GM06990 (cell line): ENCODE measurements around the gene TMEM92.
"Not testable (repeated sequence)": the region's sequence is repeated elsewhere in the genome, so short reads cannot be mapped to it uniquely, and the experiment has no call there.

Experiments
- DNase-seq: peaks from one replicate; pipeline ENCODE4 v3.0.0-alpha.2; 2011; ENCODE audit not compliant: insufficient read length; ENCODE audit errors: extremely low read depth
- H3K27me3 ChIP-seq: replicated peaks from 2 replicates; pipeline ENCODE4 v1.6.0; 2011; ENCODE audit warnings: low read length; ENCODE audit not compliant: control insufficient read depth, insufficient read depth
- H3K36me3 ChIP-seq: 2 replicates; pipeline ENCODE4 v1.5.1; 2011; ENCODE audit warnings: low read length; ENCODE audit not compliant: control insufficient read depth, insufficient read depth
- H3K4me3 ChIP-seq: replicated peaks from 2 replicates; pipeline ENCODE4 v1.5.1; 2011; ENCODE audit warnings: low read depth, mild to moderate bottlenecking, control low read depth, low read length
- TF ChIP-seq, protein P1 (sequence below): IDR thresholded peaks from 2 replicates; pipeline ENCODE4 v1.5.1; 2011; ENCODE audit warnings: low read length, control low read depth, mild to moderate bottlenecking, inconsistent platforms; ENCODE audit not compliant: insufficient read depth, poor library complexity, severe bottlenecking

Gene TMEM92

DNA sequence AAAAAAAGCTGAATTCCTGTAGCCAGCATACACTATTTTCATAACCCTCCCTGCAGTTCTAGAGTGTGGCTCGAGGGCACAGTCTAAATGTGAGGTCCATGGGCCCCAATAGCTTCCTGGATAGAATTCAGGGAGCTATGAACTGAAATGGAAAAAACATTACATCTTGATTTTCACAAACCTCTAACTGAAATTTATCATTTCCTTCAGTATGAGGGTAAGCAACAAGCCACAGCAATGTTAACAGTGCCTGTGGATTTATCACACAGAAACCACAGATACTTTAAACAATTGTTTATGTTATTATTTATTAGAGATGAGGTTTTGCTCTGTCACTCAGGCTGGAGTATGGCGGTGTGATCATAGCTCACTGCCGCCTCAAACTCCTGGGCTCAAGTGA is 18.2 kb downstream of the TMEM92 start:
- TF ChIP-seq, protein P1, sequence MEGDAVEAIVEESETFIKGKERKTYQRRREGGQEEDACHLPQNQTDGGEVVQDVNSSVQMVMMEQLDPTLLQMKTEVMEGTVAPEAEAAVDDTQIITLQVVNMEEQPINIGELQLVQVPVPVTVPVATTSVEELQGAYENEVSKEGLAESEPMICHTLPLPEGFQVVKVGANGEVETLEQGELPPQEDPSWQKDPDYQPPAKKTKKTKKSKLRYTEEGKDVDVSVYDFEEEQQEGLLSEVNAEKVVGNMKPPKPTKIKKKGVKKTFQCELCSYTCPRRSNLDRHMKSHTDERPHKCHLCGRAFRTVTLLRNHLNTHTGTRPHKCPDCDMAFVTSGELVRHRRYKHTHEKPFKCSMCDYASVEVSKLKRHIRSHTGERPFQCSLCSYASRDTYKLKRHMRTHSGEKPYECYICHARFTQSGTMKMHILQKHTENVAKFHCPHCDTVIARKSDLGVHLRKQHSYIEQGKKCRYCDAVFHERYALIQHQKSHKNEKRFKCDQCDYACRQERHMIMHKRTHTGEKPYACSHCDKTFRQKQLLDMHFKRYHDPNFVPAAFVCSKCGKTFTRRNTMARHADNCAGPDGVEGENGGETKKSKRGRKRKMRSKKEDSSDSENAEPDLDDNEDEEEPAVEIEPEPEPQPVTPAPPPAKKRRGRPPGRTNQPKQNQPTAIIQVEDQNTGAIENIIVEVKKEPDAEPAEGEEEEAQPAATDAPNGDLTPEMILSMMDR = no peak
- H3K36me3 ChIP-seq = no peaks in the 10 kb centered on the region
- no peak for DNase-seq
- no peak overlapping the region for H3K4me3 ChIP-seq
- H3K27me3 ChIP-seq = no peaks in the 10 kb centered on the region

DNA sequence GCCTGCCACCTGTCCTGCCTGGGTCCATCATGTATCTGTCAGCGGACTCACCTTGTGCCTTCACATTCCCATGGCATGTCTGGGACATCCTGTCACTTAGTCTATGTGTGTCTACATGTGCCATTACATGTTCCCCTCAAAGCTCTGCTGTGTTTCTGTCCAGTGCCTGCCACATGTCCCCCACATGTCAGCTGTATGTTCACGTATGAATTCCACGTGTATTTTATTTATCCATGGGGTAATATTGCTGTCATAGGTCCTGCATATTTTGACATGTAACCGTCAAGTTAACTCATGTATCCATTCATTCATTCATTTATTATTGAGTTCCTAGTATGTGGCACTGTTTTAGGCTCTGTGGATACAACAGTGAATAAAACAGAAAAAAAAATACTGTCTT is 20.8 kb downstream of the TMEM92 start:
- no peaks in the 10 kb centered on the region for H3K27me3 ChIP-seq
- H3K4me3 ChIP-seq = no peak overlapping the region
- DNase-seq = no peak
- no peaks in the 10 kb centered on the region for H3K36me3 ChIP-seq
- TF ChIP-seq, protein P1 = no peak

DNA sequence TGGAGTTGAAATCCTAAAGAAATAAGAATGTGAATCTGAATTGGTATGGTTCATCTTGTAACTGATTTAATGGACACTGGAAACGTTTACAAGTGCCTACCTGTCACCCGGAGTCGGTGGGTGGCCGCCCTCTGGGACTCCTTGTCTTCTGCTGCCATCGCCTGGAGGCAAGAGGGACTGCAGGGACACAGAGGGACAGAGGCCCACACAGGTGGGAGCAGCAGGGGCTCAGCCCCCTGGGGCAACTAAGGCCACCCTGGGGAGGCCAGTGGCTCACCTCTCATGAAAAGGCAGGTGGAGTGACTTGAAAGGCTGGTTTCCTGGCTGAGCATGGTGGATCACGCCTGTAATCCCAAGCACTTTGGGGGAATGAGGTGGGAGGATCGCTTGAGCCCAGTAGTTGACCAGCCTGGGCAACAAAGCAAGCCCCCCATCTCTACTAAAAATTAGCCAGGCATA is 23.2 kb downstream of the TMEM92 start:
- peak; percentile 46 for DNase-seq
- H3K4me3 ChIP-seq = no peak overlapping the region
- TF ChIP-seq, protein P1 = peak; percentile 97
- no peaks in the 10 kb centered on the region for H3K27me3 ChIP-seq
- H3K36me3 ChIP-seq = no peaks in the 10 kb centered on the region

DNA sequence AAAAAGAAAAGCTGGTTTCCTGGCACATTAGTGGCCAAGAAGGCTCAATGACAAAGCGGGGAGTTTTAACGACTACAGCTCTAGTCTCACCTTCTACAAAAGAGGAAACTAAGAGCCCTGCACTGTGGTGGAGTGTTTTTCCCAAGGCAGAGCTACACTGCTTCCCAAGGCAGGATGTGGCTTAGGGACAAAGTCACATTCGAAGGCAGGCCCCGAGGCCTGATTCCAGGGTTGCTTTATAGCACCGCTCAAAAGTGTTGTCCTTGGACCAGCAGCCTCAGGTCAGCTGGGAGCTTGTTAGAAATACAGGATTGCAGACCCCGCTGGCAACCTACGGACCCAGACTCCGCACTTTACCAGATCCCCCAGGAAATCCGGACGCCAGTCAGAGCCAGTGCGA is 23.8 kb downstream of the TMEM92 start:
- no peak overlapping the region for H3K4me3 ChIP-seq
- TF ChIP-seq, protein P1 = no peak
- DNase-seq = no peak
- H3K36me3 ChIP-seq = no peaks in the 10 kb centered on the region
- H3K27me3 ChIP-seq = no peaks in the 10 kb centered on the region

DNA sequence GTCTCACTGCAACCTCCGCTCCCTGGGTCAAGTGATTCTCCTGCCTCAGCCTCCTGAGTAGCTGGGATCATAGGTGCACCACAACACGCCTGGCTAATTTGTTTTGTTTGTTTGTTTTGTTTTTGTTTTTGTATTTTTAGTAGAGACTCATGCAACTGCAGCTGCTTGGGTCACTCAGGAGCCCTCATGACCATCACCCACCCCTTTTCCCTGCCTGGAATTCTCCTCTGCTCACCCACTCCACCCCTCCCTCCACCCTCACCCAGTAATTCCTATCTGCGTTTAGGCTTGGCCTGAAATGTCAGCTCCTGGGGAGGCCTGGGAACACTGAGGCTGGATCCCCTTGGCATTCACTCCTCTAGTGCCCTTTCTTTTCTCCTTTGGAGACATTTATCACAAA is 25.5 kb downstream of the TMEM92 start:
- TF ChIP-seq, protein P1 = no peak
- no peaks in the 10 kb centered on the region for H3K36me3 ChIP-seq
- H3K4me3 ChIP-seq = no peak overlapping the region
- H3K27me3 ChIP-seq = no peaks in the 10 kb centered on the region
- DNase-seq = no peak

DNA sequence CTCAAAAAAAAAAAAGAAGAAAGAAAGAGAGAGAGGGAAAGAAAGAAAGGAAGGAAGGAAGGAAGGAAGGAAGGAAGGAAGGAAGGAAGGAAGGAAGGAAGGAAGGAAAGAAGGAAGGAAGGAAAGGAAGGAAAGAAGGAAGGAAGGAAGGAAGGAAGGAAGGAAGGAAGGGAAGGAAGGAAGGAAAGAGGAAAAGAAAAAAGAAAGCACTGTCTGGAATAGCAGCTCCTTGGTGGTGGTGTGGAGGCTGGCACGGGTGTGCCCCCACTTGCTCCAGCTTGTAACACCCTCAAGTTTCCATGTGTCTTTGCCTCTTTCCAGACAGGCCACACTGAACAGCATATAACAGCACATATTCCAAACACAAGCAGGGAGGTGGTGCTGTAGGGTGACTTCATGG is 26.6 kb downstream of the TMEM92 start:
- not testable (repeated sequence) for H3K4me3 ChIP-seq, H3K36me3 ChIP-seq, DNase-seq, H3K27me3 ChIP-seq
